HG02970 (cell line): ENCODE data around the gene C1R.
"Not testable (repeated sequence)": the region's sequence is repeated elsewhere in the genome, so short reads cannot be mapped to it uniquely, and the experiment has no call there.

ENCODE experiments used
- ATAC-seq: cut with Tn5 transposase; IDR thresholded peaks from one replicate; pipeline ENCODE4 v1.9.1; 2021; ENCODE audit warnings: mild to moderate bottlenecking, moderate library complexity, moderate number of reproducible peaks; ENCODE audit not compliant: unreplicated experiment, low FRiP score

C1R gene

GRCh38 chr12:7046383-7047105 lies 45.7 kb downstream of the C1R start:
- no peak for ATAC-seq

- no peak for ATAC-seq
These were observed 46.3 kb downstream of the C1R start for GRCh38 chr12:7045913-7046312.

GRCh38 chr12:7042842-7043241 lies 49.4 kb downstream of the C1R start:
- no peak for ATAC-seq

GRCh38 chr12:7039403-7039802 lies 52.8 kb downstream of the C1R start:
- no peak for ATAC-seq

- no peak for ATAC-seq
These were observed 53.7 kb downstream of the C1R start for GRCh38 chr12:7038591-7038990.

GRCh38 chr12:7037411-7037810 lies 54.8 kb downstream of the C1R start:
- not testable (repeated sequence) for ATAC-seq

- no peak for ATAC-seq
These were observed 56.8 kb downstream of the C1R start for GRCh38 chr12:7035463-7035862.

GRCh38 chr12:7034464-7034863 lies 57.8 kb downstream of the C1R start:
- ATAC-seq = no peak

- ATAC-seq = no peak
These were observed 59.3 kb downstream of the C1R start for GRCh38 chr12:7032990-7033389.

GRCh38 chr12:7031306-7031705 lies 60.9 kb downstream of the C1R start:
- no peak for ATAC-seq
